Measurements from ENCODE around the gene MAGEB6B. TPM values are rescaled to one million over a fixed set of nuclear protein-coding genes. Genes with fewer than 3 reads are reported as not detected.
A peak's percentile ranks its signal among the peaks of the same experiment; 100 is the strongest.
"Not testable (repeated sequence)": the region's sequence is repeated elsewhere in the genome, so short reads cannot be mapped to it uniquely, and the experiment has no call there.

MAGEB6B gene
- total RNA-seq, 1 donor from 2014 or later: not detected

DNA sequence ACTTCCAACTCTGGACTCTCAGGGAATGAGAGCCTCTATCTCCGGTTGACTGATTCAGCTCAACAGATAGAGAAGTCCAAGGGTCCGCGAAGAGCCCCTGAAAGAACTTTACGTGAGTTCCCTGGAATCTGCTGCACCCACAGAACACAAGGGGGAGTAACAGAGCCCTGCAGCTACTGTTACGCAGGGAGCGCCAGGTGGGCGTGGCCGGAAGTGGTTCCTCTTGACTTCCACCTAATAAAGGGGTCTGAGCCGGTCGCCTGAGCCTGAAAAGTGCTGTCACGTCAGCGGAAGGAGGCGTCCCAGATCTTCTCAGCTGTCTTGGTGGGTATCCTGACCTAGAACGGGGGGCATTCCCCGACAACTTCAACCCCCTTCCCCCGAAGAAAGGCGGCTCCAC is 31.8 kb downstream of the MAGEB6B start, which contains the start of gene MAGEB6:
MAGEB6 (plus strand) TSS at position 237 of the 400 bp plus-strand sequence. CDS start 1,407 bp downstream, outside the sequence.
- H3K4me1 ChIP-seq: no peaks in the 10 kb centered on the region
- no peak for DNase-seq (ENCODE audit: low spot score)
- H3K36me3 Mint-ChIP-seq: no peaks in the 10 kb centered on the region
- no peak within 1 kb of the TSS for H3K27ac ChIP-seq
- H3K9me3 ChIP-seq (ENCODE audit: low read depth): no peaks in the 10 kb centered on the region
- H3K9ac ChIP-seq: no peak within 1 kb of the TSS
- H3K4me3 ChIP-seq: no peak within 1 kb of the TSS
- H3K27me3 Mint-ChIP-seq (ENCODE audit: insufficient read depth, low read depth): no peaks in the 10 kb centered on the region
- H3K4me1 Mint-ChIP-seq: no peaks in the 10 kb centered on the region
- H3K4me2 ChIP-seq: no peak within 1 kb of the TSS
- peaks cover 6% of the 10 kb centered on the region for H3K9me3 Mint-ChIP-seq
- no peak within 1 kb of the TSS for H3K4me3 Mint-ChIP-seq
- H4K20me1 ChIP-seq (ENCODE audit: low read depth): no peaks in the 10 kb centered on the region
- no peaks in the 10 kb centered on the region for H3K79me2 ChIP-seq (ENCODE audit: low read depth)
- H3K36me3 ChIP-seq: no peaks in the 10 kb centered on the region
- H2AFZ ChIP-seq (replicated peaks): no peak within 1 kb of the TSS
- peak within 1 kb of the TSS; percentile 25 for H3K27ac Mint-ChIP-seq
- TF ChIP-seq EZH2 (IDR thresholded peaks at IDR 0.05): no peak
- TF ChIP-seq, protein P1, sequence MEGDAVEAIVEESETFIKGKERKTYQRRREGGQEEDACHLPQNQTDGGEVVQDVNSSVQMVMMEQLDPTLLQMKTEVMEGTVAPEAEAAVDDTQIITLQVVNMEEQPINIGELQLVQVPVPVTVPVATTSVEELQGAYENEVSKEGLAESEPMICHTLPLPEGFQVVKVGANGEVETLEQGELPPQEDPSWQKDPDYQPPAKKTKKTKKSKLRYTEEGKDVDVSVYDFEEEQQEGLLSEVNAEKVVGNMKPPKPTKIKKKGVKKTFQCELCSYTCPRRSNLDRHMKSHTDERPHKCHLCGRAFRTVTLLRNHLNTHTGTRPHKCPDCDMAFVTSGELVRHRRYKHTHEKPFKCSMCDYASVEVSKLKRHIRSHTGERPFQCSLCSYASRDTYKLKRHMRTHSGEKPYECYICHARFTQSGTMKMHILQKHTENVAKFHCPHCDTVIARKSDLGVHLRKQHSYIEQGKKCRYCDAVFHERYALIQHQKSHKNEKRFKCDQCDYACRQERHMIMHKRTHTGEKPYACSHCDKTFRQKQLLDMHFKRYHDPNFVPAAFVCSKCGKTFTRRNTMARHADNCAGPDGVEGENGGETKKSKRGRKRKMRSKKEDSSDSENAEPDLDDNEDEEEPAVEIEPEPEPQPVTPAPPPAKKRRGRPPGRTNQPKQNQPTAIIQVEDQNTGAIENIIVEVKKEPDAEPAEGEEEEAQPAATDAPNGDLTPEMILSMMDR (IDR thresholded peaks at IDR 0.05): no peak
- TF ChIP-seq EZH2phosphoT487 (IDR thresholded peaks at IDR 0.05): no peak
- no peaks in the 10 kb centered on the region for H3K27me3 ChIP-seq
- H3F3A ChIP-seq (ENCODE audit: low read depth): no peaks in the 10 kb centered on the region

DNA sequence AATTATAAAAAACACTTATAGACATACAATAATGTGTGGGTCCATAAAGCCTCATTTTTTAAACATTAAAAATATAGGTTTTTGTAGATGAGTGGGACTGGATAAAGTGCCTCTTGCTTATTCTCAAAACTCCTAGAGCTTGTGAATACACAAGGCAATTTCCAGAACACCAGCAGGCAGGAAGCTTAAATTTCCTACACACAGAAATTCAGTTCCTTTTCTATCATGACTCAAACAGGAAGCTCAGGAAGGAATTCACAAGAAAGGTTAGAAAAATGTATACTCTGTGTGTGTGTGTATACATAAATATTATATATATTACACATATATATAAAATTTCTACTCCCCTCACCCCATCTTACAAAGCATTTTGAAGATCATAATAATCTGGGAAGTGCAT is 43.2 kb downstream of the MAGEB6B start:
- H4K20me1 ChIP-seq (ENCODE audit: low read depth): no peaks in the 10 kb centered on the region
- no peaks in the 10 kb centered on the region for H3K9me3 ChIP-seq (ENCODE audit: low read depth)
- H3K79me2 ChIP-seq (ENCODE audit: low read depth): no peaks in the 10 kb centered on the region
- H3K4me1 ChIP-seq: no peaks in the 10 kb centered on the region
- H3F3A ChIP-seq (ENCODE audit: low read depth): no peaks in the 10 kb centered on the region
- H3K36me3 ChIP-seq: no peaks in the 10 kb centered on the region
- no peak overlapping the region for H3K4me2 ChIP-seq
- peaks cover 8% of the 10 kb centered on the region for H3K9me3 Mint-ChIP-seq
- H3K36me3 Mint-ChIP-seq: no peaks in the 10 kb centered on the region
- no peak overlapping the region for H3K9ac ChIP-seq
- no peak for DNase-seq (ENCODE audit: low spot score)
- H3K4me3 Mint-ChIP-seq: no peak overlapping the region
- no peak overlapping the region for H2AFZ ChIP-seq (replicated peaks)
- H3K4me3 ChIP-seq: no peak overlapping the region
- TF ChIP-seq EZH2 (IDR thresholded peaks at IDR 0.05): no peak
- TF ChIP-seq, protein P1 (IDR thresholded peaks at IDR 0.05): no peak
- TF ChIP-seq EZH2phosphoT487 (IDR thresholded peaks at IDR 0.05): no peak
- H3K27me3 ChIP-seq: no peaks in the 10 kb centered on the region
- no peaks in the 10 kb centered on the region for H3K27me3 Mint-ChIP-seq (ENCODE audit: insufficient read depth, low read depth)
- peaks cover 3% of the 10 kb centered on the region for H3K4me1 Mint-ChIP-seq
- no peak overlapping the region for H3K27ac Mint-ChIP-seq
- no peak overlapping the region for H3K27ac ChIP-seq

DNA sequence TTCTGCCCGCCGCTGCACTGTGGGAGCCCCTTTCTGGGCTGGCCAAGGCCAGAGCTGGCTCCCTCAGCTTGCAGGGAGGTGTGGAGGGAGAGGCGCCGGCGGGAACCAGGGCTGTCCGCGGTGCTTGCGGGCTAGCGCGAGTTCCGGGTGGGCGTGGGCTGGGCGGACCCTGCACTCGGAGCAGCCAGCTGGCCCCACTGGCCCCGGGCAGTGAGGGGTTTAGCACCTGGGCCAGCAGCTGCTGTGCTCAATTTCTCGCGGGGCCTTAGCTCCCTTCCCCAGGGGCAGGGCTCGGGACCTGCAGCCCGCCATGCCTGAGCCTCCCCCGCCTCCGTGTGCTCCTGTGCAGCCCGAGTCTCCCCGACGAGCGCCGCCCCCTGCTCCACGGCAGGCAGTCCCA is 44.3 kb downstream of the MAGEB6B start:
- H3K4me1 Mint-ChIP-seq, H3K9me3 Mint-ChIP-seq: not testable (repeated sequence)

DNA sequence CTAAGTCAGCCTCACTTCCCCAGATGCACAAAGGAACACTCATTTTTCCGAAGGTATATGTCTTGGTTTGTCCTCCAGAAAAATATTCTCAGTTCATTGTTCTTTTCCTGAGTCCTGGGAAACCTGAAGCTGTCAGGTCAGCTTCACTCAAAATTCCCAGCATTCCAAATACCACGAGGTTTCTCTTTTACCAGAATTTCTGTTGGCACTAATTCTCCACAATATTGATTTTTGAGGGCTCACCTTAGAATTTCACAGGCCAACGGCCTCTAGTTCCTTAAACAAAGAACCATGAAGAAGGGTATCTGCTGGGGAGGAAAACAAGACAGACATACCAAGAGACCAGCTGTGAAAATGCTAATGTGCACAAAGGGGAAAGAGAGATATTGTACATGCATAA is 47.6 kb downstream of the MAGEB6B start:
- Histone ChIP-seq H3K27ac (no peak overlapping the region), H3K79me2 (ENCODE audit: low read depth) (no peaks in the 10 kb centered on the region), H2AFZ (replicated peaks) (no peak overlapping the region), H3K36me3 (no peaks in the 10 kb centered on the region), H4K20me1 (ENCODE audit: low read depth) (no peaks in the 10 kb centered on the region), H3K4me3 (no peak overlapping the region), H3K27me3 (no peaks in the 10 kb centered on the region), H3K9me3 (ENCODE audit: low read depth) (peaks cover 4% of the 10 kb centered on the region), H3K9ac (no peak overlapping the region), H3K4me2 (no peak overlapping the region), H3F3A (ENCODE audit: low read depth) (no peaks in the 10 kb centered on the region), H3K4me1 (no peaks in the 10 kb centered on the region)
- peaks cover 8% of the 10 kb centered on the region for H3K9me3 Mint-ChIP-seq
- H3K4me1 Mint-ChIP-seq: peaks cover 3% of the 10 kb centered on the region
- no peak overlapping the region for H3K27ac Mint-ChIP-seq
- no peaks in the 10 kb centered on the region for H3K36me3 Mint-ChIP-seq
- peaks cover 2% of the 10 kb centered on the region for H3K27me3 Mint-ChIP-seq (ENCODE audit: insufficient read depth, low read depth)
- DNase-seq (ENCODE audit: low spot score): no peak
- H3K4me3 Mint-ChIP-seq: no peak overlapping the region
- TF ChIP-seq EZH2phosphoT487 (IDR thresholded peaks at IDR 0.05) (no peak), EZH2 (IDR thresholded peaks at IDR 0.05) (no peak)
- TF ChIP-seq, protein P1 (IDR thresholded peaks at IDR 0.05): no peak

More for the DNA sequence above, 44.3 kb downstream of the MAGEB6B start:
- H3K9ac ChIP-seq; H3K4me2 ChIP-seq; H3K4me3 Mint-ChIP-seq; H4K20me1 ChIP-seq (ENCODE audit: low read depth); H3K27me3 ChIP-seq; H3F3A ChIP-seq (ENCODE audit: low read depth); H3K27ac ChIP-seq; H3K4me1 ChIP-seq; H3K4me3 ChIP-seq; H2AFZ ChIP-seq (replicated peaks); H3K27me3 Mint-ChIP-seq (ENCODE audit: insufficient read depth, low read depth); H3K9me3 ChIP-seq (ENCODE audit: low read depth); H3K36me3 ChIP-seq; DNase-seq (ENCODE audit: low spot score); H3K79me2 ChIP-seq (ENCODE audit: low read depth); H3K36me3 Mint-ChIP-seq; H3K27ac Mint-ChIP-seq: not testable (repeated sequence)

Other genes starting within 250 kb of the MAGEB6B start
- gene MAGEB18, start 22.3 kb upstream of the MAGEB6B start, total RNA-seq (ENCODE audit: low replicate concordance): not detected in 2 replicates
- gene MAGEB6, start 31.8 kb downstream of the MAGEB6B start, total RNA-seq (ENCODE audit: low replicate concordance): not detected in 2 replicates
- not detected in 2 replicates for gene MAGEB5, start 55.6 kb downstream of the MAGEB6B start, total RNA-seq (ENCODE audit: low replicate concordance)

All from neural progenitor cell (in vitro differentiated cells).